ENCODE measurements around the gene SENP6.

DNA sequence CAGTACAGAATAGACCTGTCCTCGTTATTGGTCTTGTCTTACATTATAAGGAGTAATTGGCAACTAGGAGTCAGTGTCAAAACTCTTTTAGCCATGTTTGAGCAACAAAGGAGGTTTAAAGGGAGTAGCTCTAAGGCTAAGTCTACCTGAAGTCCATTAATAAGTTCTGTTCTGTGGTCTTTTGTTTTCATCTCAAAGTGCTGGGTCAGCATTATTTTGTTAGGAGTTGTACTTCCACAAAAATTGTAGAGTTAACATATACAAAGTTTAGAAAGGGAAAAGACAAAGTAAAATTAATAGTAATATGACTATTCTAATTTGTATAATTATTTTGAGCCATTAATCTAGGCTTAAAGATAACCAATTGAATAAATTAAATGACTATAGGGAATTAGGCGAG is 12.7 kb upstream of the SENP6 start:
- TF ChIP-seq EZH2 (IDR thresholded peaks at IDR 0.05) (no peak), POLR2AphosphoS5 (IDR thresholded peaks at IDR 0.05; ENCODE audit: borderline replicate concordance, low read depth, low read length) (no peak), FOXP2 (optimal IDR thresholded peaks at IDR 0.05; ENCODE audit: control extremely low read depth, extremely low read length, insufficient read depth) (no peak)
